ENCODE results near the gene RHOT2.

DNA sequence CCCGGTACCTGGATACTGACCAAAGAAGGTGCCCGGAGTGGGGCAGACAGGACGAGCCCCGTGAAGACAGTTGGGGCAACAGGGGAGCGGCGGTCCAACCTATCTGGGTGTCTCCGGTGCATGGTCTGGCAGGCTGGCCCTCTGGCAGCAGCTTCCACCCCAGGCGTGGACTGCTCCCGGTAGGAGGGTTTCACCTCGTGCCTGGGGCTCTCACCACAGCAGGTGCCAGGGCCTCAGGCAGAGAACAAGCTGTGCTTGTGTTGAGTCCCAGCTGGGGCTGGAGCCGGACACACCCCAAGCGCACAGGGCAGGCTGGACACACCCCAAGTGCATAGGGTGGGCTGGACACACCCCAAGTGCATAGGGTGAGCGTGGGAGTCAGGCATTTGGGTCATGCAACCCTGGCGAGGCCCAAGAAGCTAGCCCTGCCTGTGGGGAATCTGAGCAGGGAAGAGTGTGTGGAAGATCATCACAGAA, 39.2 kb downstream of the RHOT2 start:
- TF ChIP-seq CTCF (IDR thresholded peaks at IDR 0.05): no peak
- no peak for TF ChIP-seq EZH2 (IDR thresholded peaks at IDR 0.05)
- no peak for TF ChIP-seq EZH2phosphoT487 (IDR thresholded peaks at IDR 0.05)

Data from neural progenitor cell (in vitro differentiated cells).